GM18526 (cell line): ENCODE results near the gene GCNA.

Source experiments
- POLR2A ChIP-seq: IDR thresholded peaks from 3 replicates; pipeline ENCODE4 v1.6.1; 2011; ENCODE audit not compliant: insufficient read length; ENCODE audit errors: extremely low read depth

The GCNA gene

GRCh38 chrX:71659342-71659741 is 81.1 kb downstream of the GCNA start:
- no peak for TF ChIP-seq POLR2A

GRCh38 chrX:71659959-71660358 is 81.7 kb downstream of the GCNA start:
- TF ChIP-seq POLR2A = no peak

GRCh38 chrX:71660562-71661416 is 82.6 kb downstream of the GCNA start:
- no peak for TF ChIP-seq POLR2A

GRCh38 chrX:71661919-71662318 is 83.7 kb downstream of the GCNA start:
- TF ChIP-seq POLR2A = no peak
